Activated CD4-positive, CD25-positive, alpha-beta regulatory T cell treated with anti-CD3 and anti-CD28 coated beads, Interleukin-2, amount 50 U/mL, for 72 hours (primary cell): ENCODE results near the gene RPL27A.

ENCODE experiments used
- DNase-seq: peaks from one replicate; pipeline ENCODE4 v3.0.0; 2021

RPL27A gene

DNA sequence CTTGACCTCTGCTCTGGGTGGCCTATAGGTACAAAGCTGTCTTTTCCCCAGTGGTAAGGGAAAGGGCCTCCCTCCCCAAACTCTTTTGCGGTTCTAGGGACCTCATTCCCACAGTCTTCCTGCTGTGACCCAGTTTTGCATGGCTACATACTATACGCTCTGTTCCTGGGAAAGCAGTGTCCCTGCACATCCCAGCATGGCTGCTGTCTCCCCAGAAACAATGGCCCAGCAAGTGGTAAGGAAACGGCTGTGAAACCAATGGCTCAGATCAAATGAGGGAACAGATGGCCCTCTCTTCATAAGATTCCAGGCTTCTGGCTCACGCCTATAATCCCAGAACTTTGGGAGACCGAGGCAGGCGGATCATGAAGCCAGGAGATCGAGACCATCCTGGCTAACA is 41.1 kb downstream of the RPL27A start:
- no peak for DNase-seq

DNA sequence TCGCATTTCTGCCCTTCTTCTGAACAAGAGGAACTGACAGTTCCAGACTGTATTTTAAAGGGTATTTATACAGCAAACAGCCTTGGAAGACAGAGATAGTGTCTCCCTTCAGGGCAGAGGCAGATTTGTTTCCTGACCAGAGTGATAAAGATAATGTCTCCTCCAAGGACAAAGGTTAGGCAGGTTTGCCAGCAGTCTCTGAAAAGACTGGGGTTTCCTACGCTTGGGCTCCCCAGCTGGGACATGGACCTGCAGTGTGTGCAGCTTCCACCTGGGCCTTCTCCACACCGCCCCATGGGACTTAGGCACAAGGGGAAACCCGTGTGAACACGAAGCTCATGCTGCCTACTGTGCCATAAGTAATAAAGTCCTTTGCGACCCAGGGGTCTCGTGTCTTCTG is 42.1 kb downstream of the RPL27A start:
- no peak for DNase-seq

DNA sequence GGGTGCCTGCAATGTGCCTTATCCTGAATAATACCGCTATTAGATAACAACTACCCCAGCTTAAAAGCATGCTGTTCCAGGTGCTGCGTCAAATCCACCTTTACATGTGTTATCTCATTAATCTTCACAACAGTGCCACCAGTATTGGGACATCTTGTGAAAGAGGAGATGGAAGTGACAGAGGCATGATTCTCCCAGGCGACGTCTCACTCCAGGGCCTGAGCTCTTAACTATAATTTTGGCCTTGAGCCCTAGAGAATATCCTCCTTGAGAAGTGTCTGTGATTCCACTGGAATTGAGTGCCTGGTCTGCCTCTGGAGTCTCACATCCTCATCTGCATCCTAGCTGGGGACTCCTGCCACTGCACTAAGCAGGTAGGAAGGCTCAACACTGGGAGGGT is 43.8 kb downstream of the RPL27A start:
- DNase-seq: no peak

DNA sequence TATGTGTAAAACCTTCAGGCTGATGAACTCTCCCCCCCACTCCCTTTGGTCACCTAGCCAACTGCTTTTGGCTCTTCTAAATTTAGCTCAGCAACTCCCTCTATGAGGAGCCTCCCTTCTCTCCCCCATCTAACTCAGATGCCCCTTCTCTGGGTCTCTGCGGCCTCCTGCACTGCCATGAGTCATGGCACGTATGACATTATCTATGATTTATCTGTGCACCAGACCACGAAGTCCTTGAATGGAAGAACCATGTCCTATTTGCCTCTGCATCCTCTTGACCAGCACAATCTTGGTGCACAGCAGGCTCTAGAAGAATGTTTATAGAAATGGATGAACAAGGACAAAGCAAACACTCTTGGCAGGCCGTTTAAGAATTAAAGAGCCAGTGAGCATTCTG is 46.0 kb downstream of the RPL27A start:
- DNase-seq: no peak

DNA sequence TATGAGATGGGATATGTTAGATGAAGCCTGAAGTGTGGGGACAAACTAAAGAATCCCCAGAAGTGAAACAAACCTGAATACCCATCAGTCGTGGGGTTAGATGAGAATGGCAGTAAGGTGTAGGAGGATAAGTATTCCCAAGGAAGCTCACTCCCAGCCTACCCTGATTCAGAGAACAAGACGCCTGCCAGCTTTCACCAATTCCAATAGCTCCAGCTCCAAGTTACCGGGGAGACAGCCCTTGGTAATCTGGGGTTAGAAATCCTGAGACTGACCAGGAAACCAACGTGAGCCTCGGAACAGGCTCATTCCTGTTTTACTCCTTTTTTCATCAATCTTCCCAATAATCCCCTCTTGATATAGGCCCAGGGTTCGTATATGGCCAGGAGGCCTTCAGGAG is 46.5 kb downstream of the RPL27A start:
- DNase-seq: no peak

DNA sequence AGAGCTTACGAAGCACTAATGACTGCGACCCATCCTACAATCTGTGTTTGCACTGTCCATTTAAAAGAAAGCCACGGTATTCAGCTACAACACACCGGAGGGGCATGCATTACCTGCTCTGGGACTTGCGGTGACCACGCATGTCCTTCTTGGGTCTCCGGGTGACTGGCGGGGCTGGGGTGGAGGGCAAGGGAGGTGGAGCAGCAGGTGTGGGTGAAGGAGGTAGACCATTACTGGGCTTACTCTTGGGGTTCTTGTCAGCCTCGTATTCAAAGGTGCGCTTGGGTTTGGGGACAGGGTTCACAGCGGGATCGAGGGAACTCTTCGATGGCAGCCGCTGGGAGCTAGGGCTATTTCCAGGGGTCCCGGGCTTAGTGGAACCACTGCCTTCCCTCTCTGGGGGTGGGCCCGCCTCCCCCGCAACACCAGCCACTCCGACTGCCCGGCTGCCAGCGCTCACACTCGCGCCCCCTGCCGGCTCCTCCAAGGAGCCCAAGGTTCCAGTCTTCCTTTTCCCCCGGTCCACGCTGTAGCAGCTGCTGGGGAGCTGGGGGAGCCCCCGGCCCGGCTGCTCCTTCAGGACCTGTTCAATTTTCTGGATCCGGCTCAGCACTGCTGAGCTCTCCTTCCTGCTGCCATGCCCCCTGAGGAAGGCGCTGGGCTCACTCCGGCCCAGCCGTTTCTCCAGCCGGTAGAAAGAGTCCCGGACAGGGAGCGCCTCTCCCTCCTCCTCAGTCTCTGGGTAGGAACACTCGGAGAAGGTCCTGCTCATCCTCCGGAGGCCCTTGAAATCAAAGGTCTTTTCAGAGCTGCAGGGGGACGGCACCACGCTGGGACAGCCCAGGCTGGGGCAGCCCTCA is 47.5 kb downstream of the RPL27A start:
- no peak for DNase-seq

DNA sequence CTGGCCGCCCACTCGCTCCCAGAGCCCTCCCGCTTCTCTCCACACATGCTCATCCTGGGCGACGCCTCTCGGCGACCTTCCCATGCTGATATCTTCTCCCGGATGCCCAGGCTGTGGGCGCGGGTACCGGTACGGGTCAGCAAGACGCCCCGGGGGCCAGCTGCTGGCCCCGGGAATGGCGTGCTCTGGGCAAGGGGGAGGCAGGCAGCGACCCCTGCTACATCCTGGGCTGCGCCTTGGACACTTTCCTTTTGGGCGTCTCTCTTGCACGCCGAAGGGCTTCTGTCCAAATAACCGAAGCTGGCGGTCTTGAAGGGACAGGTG is 48.1 kb downstream of the RPL27A start:
- no peak for DNase-seq

DNA sequence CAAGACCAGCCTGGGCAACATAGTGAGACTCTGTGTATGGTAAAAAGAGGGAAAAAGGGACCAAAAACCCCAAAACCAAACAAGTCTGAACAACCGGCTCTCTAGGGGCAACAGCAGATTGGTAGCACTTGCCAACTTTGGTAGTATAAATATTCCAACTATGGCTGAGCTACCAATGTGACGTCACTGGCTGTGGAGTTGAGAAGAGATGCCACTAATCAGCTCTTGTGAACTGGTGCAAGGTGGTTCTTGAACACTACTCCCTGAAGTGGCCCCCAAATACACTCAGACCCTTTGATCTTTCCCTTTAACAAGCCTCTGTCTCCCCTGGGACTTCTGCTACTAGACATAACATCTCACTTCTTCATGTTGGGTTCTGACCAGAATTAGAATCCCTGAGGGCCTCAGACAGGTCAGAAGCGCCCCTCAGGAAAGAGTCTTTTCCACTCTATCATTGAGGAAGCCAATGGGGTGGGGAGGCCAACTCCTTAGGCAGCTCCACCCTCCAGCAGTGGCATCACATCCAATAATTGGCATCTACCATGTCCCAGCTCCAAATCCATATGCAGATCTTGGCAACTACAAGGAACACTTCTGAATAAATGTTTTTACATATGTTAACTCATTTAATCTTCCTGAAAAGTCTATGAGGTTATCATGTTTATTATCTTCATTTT is 49.2 kb downstream of the RPL27A start:
- DNase-seq: no peak

DNA sequence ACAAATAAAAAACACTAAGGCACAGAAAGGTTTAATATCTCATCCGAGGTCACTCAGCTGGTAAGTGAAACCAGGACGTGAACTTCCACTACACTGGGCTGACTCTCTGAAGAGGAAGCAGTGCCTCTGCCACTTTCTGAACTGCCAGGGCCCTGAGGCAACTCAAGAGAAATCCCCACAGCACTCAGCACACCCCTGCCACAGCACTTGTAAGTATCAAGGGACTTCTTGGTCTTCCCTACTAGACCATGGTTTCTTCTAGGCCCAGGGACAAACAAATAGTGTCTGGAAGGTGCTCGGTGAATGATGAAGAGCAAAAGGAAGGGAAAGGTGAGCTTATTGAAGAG is 49.7 kb downstream of the RPL27A start:
- DNase-seq: no peak

DNA sequence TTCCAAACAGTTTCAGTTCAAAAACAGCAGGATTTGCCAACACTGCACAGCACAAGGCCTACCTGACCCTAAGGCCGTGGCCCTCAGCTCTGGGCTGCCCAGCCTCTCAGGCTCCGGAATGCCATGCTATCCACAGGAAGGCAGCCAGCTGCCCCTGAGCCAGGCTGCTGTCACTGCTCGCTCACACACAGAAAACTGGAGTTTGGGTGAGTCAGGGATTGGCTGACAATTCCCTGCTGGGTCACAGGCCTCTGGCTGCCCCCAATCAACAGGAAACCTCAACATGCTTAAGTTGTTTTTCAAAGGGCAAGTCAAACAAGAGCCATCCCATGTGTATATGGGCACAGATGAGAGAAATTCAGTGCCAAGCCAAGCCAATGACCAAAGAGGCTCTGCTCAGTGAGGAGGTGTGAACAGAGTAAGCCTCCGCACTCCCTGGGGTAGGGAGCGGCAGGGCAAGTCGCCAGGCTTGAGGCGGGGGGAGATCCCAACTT is 50.2 kb downstream of the RPL27A start:
- DNase-seq: no peak

DNA sequence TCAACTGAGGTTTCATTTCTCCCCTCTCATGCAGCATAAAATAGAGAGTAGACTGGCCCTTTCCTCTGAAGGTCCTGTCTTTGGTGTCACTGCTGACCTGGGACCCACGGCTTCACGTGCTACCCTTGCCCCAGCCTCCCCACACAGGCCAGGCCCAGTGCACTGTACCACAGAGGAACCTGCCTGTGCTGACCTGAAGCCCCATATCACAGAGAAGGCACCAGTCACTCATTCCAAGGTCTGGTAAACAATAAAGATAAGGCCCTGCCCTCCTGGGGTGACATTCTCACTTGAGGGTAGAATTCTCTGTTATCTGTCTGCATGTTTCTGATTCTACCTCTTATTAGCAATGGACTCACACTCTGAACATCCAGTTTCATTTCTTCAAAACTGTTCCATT is 51.3 kb downstream of the RPL27A start:
- no peak for DNase-seq

DNA sequence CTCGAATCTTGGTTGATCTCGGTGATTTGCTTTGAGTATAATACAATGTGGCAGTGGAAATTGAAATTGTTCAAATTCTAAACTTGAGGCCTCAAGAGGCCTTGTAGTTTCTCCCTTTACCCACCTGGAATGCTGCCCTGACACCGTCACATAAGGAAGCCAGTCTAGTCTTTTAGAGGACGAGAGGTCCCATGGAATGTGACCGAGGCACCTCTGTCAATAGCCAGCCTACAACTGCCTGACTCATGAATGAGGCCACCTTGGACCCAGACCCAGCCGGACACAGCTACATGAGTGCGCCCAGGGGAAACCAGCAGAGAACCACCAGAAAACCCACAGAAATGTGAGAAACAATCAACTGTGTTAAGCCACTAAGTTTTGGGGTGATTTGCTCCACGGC is 52.5 kb downstream of the RPL27A start:
- DNase-seq: no peak

DNA sequence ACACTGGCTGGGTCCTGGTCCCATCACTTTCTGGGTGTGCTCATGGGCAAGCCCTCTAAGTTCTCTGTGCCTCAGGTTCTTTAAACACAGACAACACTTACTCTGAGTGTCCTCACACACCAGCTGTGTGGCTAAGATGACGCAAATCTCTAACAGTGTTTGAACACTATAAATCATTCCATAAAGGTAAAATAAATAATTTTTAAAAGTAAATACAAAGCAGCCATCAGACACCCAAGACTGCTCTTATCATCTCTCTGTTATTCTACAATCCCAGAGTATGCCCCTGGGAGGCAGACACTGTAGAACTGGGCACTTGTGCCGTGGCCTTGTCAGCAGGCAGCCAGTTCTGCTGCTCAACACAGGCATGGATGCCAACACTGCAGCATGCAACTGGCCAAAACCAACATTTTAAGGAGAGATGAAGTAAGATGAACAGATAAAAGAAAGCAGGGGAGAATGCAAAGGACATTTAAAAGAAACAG is 56.8 kb downstream of the RPL27A start:
- DNase-seq: no peak
